Measurements from ENCODE around the gene MCHR1. TPM values are rescaled to one million over a fixed set of nuclear protein-coding genes. Genes with fewer than 3 reads are reported as not detected.

Gene MCHR1
- total and polyA plus RNA-seq, 9 of the 15 experiments (the other 6 are each of a cell fraction or from before 2014, with no cell fraction given): 0.03 to 0.50 TPM; not detected in 7

DNA sequence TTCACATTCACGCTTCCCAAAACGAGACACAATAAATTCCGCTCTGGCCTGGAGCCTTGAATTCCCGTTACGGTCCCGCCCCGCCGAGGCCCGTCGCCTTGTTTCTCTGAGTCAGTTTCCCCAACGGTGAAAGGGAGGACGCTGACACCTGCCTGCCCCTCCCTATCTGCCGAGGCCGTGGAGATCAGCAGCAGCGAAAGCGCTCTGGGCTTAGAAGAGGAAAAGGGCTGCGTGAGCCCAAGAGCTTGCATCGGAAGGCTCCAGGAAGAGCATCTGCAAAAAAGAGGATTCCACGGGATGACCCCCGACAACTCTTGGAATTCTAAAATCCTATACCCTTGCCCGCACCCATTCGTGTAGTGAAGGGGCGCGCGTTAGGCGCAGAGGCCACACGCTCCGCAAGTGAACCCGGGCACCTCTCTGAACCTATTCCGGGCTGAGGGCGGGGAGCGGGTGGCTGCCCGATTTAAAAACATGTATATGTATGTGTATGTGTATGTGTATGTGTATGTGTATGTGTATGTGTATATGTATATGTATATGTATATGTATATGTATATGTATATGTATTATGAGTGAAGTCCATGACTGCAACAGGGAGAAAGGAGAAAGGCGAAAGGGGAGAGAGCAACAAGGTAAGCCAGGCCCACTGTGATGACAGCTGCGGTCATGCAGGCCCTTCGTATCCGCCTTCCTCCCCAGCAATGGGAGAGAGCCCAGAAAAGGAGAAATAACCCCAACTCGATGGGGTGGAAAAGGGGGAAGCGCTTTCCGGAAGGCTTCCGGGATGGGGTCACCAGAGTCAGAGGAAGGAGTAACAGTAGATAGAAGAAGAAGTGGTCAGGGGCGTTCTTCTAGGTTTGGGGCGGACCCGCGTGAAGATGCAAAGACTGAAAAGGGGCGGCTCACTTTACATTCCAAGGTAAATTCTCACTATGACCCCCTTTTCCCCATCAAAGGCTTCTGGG lies 41.8 kb upstream of the MCHR1 start (continued):
- TF ChIP-seq, protein P1, sequence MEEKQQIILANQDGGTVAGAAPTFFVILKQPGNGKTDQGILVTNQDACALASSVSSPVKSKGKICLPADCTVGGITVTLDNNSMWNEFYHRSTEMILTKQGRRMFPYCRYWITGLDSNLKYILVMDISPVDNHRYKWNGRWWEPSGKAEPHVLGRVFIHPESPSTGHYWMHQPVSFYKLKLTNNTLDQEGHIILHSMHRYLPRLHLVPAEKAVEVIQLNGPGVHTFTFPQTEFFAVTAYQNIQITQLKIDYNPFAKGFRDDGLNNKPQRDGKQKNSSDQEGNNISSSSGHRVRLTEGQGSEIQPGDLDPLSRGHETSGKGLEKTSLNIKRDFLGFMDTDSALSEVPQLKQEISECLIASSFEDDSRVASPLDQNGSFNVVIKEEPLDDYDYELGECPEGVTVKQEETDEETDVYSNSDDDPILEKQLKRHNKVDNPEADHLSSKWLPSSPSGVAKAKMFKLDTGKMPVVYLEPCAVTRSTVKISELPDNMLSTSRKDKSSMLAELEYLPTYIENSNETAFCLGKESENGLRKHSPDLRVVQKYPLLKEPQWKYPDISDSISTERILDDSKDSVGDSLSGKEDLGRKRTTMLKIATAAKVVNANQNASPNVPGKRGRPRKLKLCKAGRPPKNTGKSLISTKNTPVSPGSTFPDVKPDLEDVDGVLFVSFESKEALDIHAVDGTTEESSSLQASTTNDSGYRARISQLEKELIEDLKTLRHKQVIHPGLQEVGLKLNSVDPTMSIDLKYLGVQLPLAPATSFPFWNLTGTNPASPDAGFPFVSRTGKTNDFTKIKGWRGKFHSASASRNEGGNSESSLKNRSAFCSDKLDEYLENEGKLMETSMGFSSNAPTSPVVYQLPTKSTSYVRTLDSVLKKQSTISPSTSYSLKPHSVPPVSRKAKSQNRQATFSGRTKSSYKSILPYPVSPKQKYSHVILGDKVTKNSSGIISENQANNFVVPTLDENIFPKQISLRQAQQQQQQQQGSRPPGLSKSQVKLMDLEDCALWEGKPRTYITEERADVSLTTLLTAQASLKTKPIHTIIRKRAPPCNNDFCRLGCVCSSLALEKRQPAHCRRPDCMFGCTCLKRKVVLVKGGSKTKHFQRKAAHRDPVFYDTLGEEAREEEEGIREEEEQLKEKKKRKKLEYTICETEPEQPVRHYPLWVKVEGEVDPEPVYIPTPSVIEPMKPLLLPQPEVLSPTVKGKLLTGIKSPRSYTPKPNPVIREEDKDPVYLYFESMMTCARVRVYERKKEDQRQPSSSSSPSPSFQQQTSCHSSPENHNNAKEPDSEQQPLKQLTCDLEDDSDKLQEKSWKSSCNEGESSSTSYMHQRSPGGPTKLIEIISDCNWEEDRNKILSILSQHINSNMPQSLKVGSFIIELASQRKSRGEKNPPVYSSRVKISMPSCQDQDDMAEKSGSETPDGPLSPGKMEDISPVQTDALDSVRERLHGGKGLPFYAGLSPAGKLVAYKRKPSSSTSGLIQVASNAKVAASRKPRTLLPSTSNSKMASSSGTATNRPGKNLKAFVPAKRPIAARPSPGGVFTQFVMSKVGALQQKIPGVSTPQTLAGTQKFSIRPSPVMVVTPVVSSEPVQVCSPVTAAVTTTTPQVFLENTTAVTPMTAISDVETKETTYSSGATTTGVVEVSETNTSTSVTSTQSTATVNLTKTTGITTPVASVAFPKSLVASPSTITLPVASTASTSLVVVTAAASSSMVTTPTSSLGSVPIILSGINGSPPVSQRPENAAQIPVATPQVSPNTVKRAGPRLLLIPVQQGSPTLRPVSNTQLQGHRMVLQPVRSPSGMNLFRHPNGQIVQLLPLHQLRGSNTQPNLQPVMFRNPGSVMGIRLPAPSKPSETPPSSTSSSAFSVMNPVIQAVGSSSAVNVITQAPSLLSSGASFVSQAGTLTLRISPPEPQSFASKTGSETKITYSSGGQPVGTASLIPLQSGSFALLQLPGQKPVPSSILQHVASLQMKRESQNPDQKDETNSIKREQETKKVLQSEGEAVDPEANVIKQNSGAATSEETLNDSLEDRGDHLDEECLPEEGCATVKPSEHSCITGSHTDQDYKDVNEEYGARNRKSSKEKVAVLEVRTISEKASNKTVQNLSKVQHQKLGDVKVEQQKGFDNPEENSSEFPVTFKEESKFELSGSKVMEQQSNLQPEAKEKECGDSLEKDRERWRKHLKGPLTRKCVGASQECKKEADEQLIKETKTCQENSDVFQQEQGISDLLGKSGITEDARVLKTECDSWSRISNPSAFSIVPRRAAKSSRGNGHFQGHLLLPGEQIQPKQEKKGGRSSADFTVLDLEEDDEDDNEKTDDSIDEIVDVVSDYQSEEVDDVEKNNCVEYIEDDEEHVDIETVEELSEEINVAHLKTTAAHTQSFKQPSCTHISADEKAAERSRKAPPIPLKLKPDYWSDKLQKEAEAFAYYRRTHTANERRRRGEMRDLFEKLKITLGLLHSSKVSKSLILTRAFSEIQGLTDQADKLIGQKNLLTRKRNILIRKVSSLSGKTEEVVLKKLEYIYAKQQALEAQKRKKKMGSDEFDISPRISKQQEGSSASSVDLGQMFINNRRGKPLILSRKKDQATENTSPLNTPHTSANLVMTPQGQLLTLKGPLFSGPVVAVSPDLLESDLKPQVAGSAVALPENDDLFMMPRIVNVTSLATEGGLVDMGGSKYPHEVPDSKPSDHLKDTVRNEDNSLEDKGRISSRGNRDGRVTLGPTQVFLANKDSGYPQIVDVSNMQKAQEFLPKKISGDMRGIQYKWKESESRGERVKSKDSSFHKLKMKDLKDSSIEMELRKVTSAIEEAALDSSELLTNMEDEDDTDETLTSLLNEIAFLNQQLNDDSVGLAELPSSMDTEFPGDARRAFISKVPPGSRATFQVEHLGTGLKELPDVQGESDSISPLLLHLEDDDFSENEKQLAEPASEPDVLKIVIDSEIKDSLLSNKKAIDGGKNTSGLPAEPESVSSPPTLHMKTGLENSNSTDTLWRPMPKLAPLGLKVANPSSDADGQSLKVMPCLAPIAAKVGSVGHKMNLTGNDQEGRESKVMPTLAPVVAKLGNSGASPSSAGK (IDR thresholded peaks at IDR 0.05): peak; percentile 42
- TF ChIP-seq C11orf30 (IDR thresholded peaks at IDR 0.05; ENCODE audit: low read depth) (no peak), NR2C1 (IDR thresholded peaks at IDR 0.05) (no peak), NR2C1 (tag; IDR thresholded peaks at IDR 0.05) (no peak), ZBTB7A (IDR thresholded peaks at IDR 0.05; ENCODE audit: borderline replicate concordance, control insufficient read depth, low read depth, low read length) (no peak), ZC3H8 (IDR thresholded peaks at IDR 0.05) (no peak), ZNF589 (CRISPR knock-in tag; IDR thresholded peaks at IDR 0.05; ENCODE audit: low read depth) (no peak), HNRNPH1 (optimal IDR thresholded peaks at IDR 0.05; ENCODE audit: low read depth, low read length) (no peak), ZNF431 (CRISPR knock-in tag; IDR thresholded peaks at IDR 0.05) (0 out of 2 replicates have a peak, but pooled peaks have one; percentile 47), BRCA1 (IDR thresholded peaks at IDR 0.05) (no peak), BRCA1 (CRISPR knock-in tag; IDR thresholded peaks at IDR 0.05) (0 out of 2 replicates have a peak, but pooled peaks have one; percentile 54), POLR3G (IDR thresholded peaks at IDR 0.05; ENCODE audit: extremely low read depth, insufficient read length, insufficient replicate concordance) (no peak)
- TF ChIP-seq, protein P2, sequence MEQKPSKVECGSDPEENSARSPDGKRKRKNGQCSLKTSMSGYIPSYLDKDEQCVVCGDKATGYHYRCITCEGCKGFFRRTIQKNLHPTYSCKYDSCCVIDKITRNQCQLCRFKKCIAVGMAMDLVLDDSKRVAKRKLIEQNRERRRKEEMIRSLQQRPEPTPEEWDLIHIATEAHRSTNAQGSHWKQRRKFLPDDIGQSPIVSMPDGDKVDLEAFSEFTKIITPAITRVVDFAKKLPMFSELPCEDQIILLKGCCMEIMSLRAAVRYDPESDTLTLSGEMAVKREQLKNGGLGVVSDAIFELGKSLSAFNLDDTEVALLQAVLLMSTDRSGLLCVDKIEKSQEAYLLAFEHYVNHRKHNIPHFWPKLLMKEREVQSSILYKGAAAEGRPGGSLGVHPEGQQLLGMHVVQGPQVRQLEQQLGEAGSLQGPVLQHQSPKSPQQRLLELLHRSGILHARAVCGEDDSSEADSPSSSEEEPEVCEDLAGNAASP (IDR thresholded peaks at IDR 0.05): no peak
- TF ChIP-seq, protein P3, sequence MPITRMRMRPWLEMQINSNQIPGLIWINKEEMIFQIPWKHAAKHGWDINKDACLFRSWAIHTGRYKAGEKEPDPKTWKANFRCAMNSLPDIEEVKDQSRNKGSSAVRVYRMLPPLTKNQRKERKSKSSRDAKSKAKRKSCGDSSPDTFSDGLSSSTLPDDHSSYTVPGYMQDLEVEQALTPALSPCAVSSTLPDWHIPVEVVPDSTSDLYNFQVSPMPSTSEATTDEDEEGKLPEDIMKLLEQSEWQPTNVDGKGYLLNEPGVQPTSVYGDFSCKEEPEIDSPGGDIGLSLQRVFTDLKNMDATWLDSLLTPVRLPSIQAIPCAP (CRISPR knock-in tag; IDR thresholded peaks at IDR 0.05; ENCODE audit: borderline replicate concordance): no peak

Data from K562 (cell line).